ENCODE results near the gene CDK14.

The CDK14 gene

GRCh38 chr7:90833443-90833842 is 237.3 kb downstream of the CDK14 start:
- no peak overlapping the region for H3K27ac ChIP-seq (ENCODE audit: low read depth, low read length)
- no peaks in the 10 kb centered on the region for H3K4me1 ChIP-seq (ENCODE audit: control insufficient read depth, insufficient read depth, low read length, unreplicated experiment)
- peaks cover 30% of the 10 kb centered on the region for H3K36me3 ChIP-seq (ENCODE audit: insufficient read depth, low read length)
- H3K79me2 ChIP-seq (ENCODE audit: control insufficient read depth, insufficient read depth, low read length, unreplicated experiment) = peaks cover 7% of the 10 kb centered on the region
- H3K4me3 ChIP-seq (ENCODE audit: low read depth, low read length) = no peak overlapping the region
- H2AFZ ChIP-seq (ENCODE audit: low read length, unreplicated experiment) = no peak overlapping the region
- no peaks in the 10 kb centered on the region for H3K27me3 ChIP-seq (ENCODE audit: insufficient read depth, low read length)

- Histone ChIP-seq H3K27ac (ENCODE audit: low read depth, low read length) (no peak overlapping the region), H3K4me1 (ENCODE audit: control insufficient read depth, insufficient read depth, low read length, unreplicated experiment) (no peaks in the 10 kb centered on the region), H3K27me3 (ENCODE audit: insufficient read depth, low read length) (no peaks in the 10 kb centered on the region), H3K79me2 (ENCODE audit: control insufficient read depth, insufficient read depth, low read length, unreplicated experiment) (peaks cover 7% of the 10 kb centered on the region), H3K36me3 (ENCODE audit: insufficient read depth, low read length) (peaks cover 30% of the 10 kb centered on the region), H3K4me3 (ENCODE audit: low read depth, low read length) (no peak overlapping the region), H2AFZ (ENCODE audit: low read length, unreplicated experiment) (no peak overlapping the region)
These were observed 238.7 kb downstream of the CDK14 start for GRCh38 chr7:90834771-90835170.

GRCh38 chr7:90835861-90836260 is 239.7 kb downstream of the CDK14 start:
- H2AFZ ChIP-seq (ENCODE audit: low read length, unreplicated experiment) = no peak overlapping the region
- H3K27me3 ChIP-seq (ENCODE audit: insufficient read depth, low read length) = no peaks in the 10 kb centered on the region
- H3K27ac ChIP-seq (ENCODE audit: low read depth, low read length) = no peak overlapping the region
- peaks cover 7% of the 10 kb centered on the region for H3K79me2 ChIP-seq (ENCODE audit: control insufficient read depth, insufficient read depth, low read length, unreplicated experiment)
- H3K36me3 ChIP-seq (ENCODE audit: insufficient read depth, low read length) = peaks cover 22% of the 10 kb centered on the region; the same call in 1 of the 2 replicates
- no peak overlapping the region for H3K4me3 ChIP-seq (ENCODE audit: low read depth, low read length)
- no peaks in the 10 kb centered on the region for H3K4me1 ChIP-seq (ENCODE audit: control insufficient read depth, insufficient read depth, low read length, unreplicated experiment)

- Histone ChIP-seq H2AFZ (ENCODE audit: low read length, unreplicated experiment) (no peak overlapping the region), H3K4me1 (ENCODE audit: control insufficient read depth, insufficient read depth, low read length, unreplicated experiment) (no peaks in the 10 kb centered on the region), H3K79me2 (ENCODE audit: control insufficient read depth, insufficient read depth, low read length, unreplicated experiment) (peaks cover 9% of the 10 kb centered on the region), H3K36me3 (ENCODE audit: insufficient read depth, low read length) (peaks cover 18% of the 10 kb centered on the region; the same call in 1 of the 2 replicates), H3K27ac (ENCODE audit: low read depth, low read length) (no peak overlapping the region), H3K27me3 (ENCODE audit: insufficient read depth, low read length) (no peaks in the 10 kb centered on the region), H3K4me3 (ENCODE audit: low read depth, low read length) (no peak overlapping the region)
These were observed 240.8 kb downstream of the CDK14 start for GRCh38 chr7:90836937-90837336.

GRCh38 chr7:90838799-90839198 is 242.7 kb downstream of the CDK14 start:
- Histone ChIP-seq H3K27ac (ENCODE audit: low read depth, low read length) (no peak overlapping the region), H3K27me3 (ENCODE audit: insufficient read depth, low read length) (no peaks in the 10 kb centered on the region), H3K36me3 (ENCODE audit: insufficient read depth, low read length) (peaks cover 18% of the 10 kb centered on the region; the same call in 1 of the 2 replicates), H2AFZ (ENCODE audit: low read length, unreplicated experiment) (no peak overlapping the region), H3K79me2 (ENCODE audit: control insufficient read depth, insufficient read depth, low read length, unreplicated experiment) (peaks cover 12% of the 10 kb centered on the region), H3K4me1 (ENCODE audit: control insufficient read depth, insufficient read depth, low read length, unreplicated experiment) (no peaks in the 10 kb centered on the region), H3K4me3 (ENCODE audit: low read depth, low read length) (no peak overlapping the region)

GRCh38 chr7:90839316-90839715 is 243.2 kb downstream of the CDK14 start:
- H3K27me3 ChIP-seq (ENCODE audit: insufficient read depth, low read length) = no peaks in the 10 kb centered on the region
- peaks cover 18% of the 10 kb centered on the region; the same call in 1 of the 2 replicates for H3K36me3 ChIP-seq (ENCODE audit: insufficient read depth, low read length)
- no peak overlapping the region for H3K27ac ChIP-seq (ENCODE audit: low read depth, low read length)
- no peak overlapping the region for H2AFZ ChIP-seq (ENCODE audit: low read length, unreplicated experiment)
- no peaks in the 10 kb centered on the region for H3K4me1 ChIP-seq (ENCODE audit: control insufficient read depth, insufficient read depth, low read length, unreplicated experiment)
- H3K4me3 ChIP-seq (ENCODE audit: low read depth, low read length) = no peak overlapping the region
- peaks cover 12% of the 10 kb centered on the region for H3K79me2 ChIP-seq (ENCODE audit: control insufficient read depth, insufficient read depth, low read length, unreplicated experiment)

GRCh38 chr7:90839727-90840291 is 243.7 kb downstream of the CDK14 start:
- Histone ChIP-seq H3K27ac (ENCODE audit: low read depth, low read length) (no peak overlapping the region), H2AFZ (ENCODE audit: low read length, unreplicated experiment) (no peak overlapping the region), H3K79me2 (ENCODE audit: control insufficient read depth, insufficient read depth, low read length, unreplicated experiment) (peaks cover 10% of the 10 kb centered on the region), H3K4me3 (ENCODE audit: low read depth, low read length) (no peak overlapping the region), H3K36me3 (ENCODE audit: insufficient read depth, low read length) (peaks cover 18% of the 10 kb centered on the region; the same call in 1 of the 2 replicates), H3K27me3 (ENCODE audit: insufficient read depth, low read length) (no peaks in the 10 kb centered on the region), H3K4me1 (ENCODE audit: control insufficient read depth, insufficient read depth, low read length, unreplicated experiment) (no peaks in the 10 kb centered on the region)

GRCh38 chr7:90841759-90842429 is 245.8 kb downstream of the CDK14 start:
- Histone ChIP-seq H3K79me2 (ENCODE audit: control insufficient read depth, insufficient read depth, low read length, unreplicated experiment) (peaks cover 11% of the 10 kb centered on the region), H3K4me1 (ENCODE audit: control insufficient read depth, insufficient read depth, low read length, unreplicated experiment) (no peaks in the 10 kb centered on the region), H2AFZ (ENCODE audit: low read length, unreplicated experiment) (no peak overlapping the region), H3K36me3 (ENCODE audit: insufficient read depth, low read length) (peaks cover 9% of the 10 kb centered on the region; the same call in 1 of the 2 replicates), H3K27ac (ENCODE audit: low read depth, low read length) (no peak overlapping the region), H3K4me3 (ENCODE audit: low read depth, low read length) (no peak overlapping the region), H3K27me3 (ENCODE audit: insufficient read depth, low read length) (no peaks in the 10 kb centered on the region)

- Histone ChIP-seq H3K27ac (ENCODE audit: low read depth, low read length) (no peak overlapping the region), H3K4me1 (ENCODE audit: control insufficient read depth, insufficient read depth, low read length, unreplicated experiment) (no peaks in the 10 kb centered on the region), H2AFZ (ENCODE audit: low read length, unreplicated experiment) (no peak overlapping the region), H3K4me3 (ENCODE audit: low read depth, low read length) (no peak overlapping the region), H3K79me2 (ENCODE audit: control insufficient read depth, insufficient read depth, low read length, unreplicated experiment) (peaks cover 11% of the 10 kb centered on the region), H3K27me3 (ENCODE audit: insufficient read depth, low read length) (no peaks in the 10 kb centered on the region), H3K36me3 (ENCODE audit: insufficient read depth, low read length) (peaks cover 9% of the 10 kb centered on the region; the same call in 1 of the 2 replicates)
These were observed 246.3 kb downstream of the CDK14 start for GRCh38 chr7:90842430-90842788.

GRCh38 chr7:90843472-90843871 is 247.4 kb downstream of the CDK14 start:
- H3K79me2 ChIP-seq (ENCODE audit: control insufficient read depth, insufficient read depth, low read length, unreplicated experiment) = peaks cover 9% of the 10 kb centered on the region
- H3K36me3 ChIP-seq (ENCODE audit: insufficient read depth, low read length) = 0 out of 2 replicates have a peak, but pooled peaks cover 8% of the 10 kb centered on the region
- H3K4me1 ChIP-seq (ENCODE audit: control insufficient read depth, insufficient read depth, low read length, unreplicated experiment) = no peaks in the 10 kb centered on the region
- no peak overlapping the region for H2AFZ ChIP-seq (ENCODE audit: low read length, unreplicated experiment)
- H3K4me3 ChIP-seq (ENCODE audit: low read depth, low read length) = no peak overlapping the region
- H3K27ac ChIP-seq (ENCODE audit: low read depth, low read length) = no peak overlapping the region
- H3K27me3 ChIP-seq (ENCODE audit: insufficient read depth, low read length) = no peaks in the 10 kb centered on the region

- no peak overlapping the region for H2AFZ ChIP-seq (ENCODE audit: low read length, unreplicated experiment)
These were observed 248.3 kb downstream of the CDK14 start for GRCh38 chr7:90844421-90844820.

More at GRCh38 chr7:90844421-90844820, 248.3 kb downstream of the CDK14 start:
- 0 out of 2 replicates have a peak, but pooled peaks cover 7% of the 10 kb centered on the region for H3K36me3 ChIP-seq (ENCODE audit: insufficient read depth, low read length)
- H3K4me1 ChIP-seq (ENCODE audit: control insufficient read depth, insufficient read depth, low read length, unreplicated experiment) = no peaks in the 10 kb centered on the region
- no peak overlapping the region for H3K27ac ChIP-seq (ENCODE audit: low read depth, low read length)
- peaks cover 13% of the 10 kb centered on the region for H3K79me2 ChIP-seq (ENCODE audit: control insufficient read depth, insufficient read depth, low read length, unreplicated experiment)
- no peak overlapping the region for H3K4me3 ChIP-seq (ENCODE audit: low read depth, low read length)
- H3K27me3 ChIP-seq (ENCODE audit: insufficient read depth, low read length) = no peaks in the 10 kb centered on the region

Data from ACC112 (cell line).